Spleen (tissue), 7 donors: Measurements from ENCODE around the gene TRIM26.
"Not testable (repeated sequence)": the region's sequence is repeated elsewhere in the genome, so short reads cannot be mapped to it uniquely, and the experiment has no call there.

Source experiments
- POLR2A ChIP-seq, 3 donors: fragments of 450-650 bp; IDR thresholded peaks; one replicate each; pipeline ENCODE4 v1.5.1; 2017; ENCODE audit warnings: antibody characterized with exemption in 3 of 3, mild to moderate bottlenecking in 1 of 3
- POLR2AphosphoS5 ChIP-seq, 3 donors: sonication (generic); formaldehyde crosslinking; IDR thresholded peaks; one replicate each; pipeline ENCODE4 v1.5.1; 2017; ENCODE audit warnings: antibody characterized with exemption in 3 of 3
- TF ChIP-seq, protein P1 (sequence below), 11 experiments: fragments of 200-600 bp in 7 of 11; fragments of 450-650 bp in 4 of 11; sonication (generic) in 4 of 11; IDR thresholded peaks in 8 of 11; conservative IDR thresholded peaks in 3 of 11; 1 replicate in 7 of 11; 2 replicates in 4 of 11; pipeline versions ENCODE4 v1.4.0 to v1.8.0; 2016 to 2021; ENCODE audit warnings: antibody characterized with exemption in 11 of 11, inconsistent platforms in 4 of 11, mild to moderate bottlenecking in 1 of 11
- donor health status: DM: no; HTN: no; CAD: no; lungs with moderate emphysema.
- donor health status: DM: no; HTN: no; CAD: no.
- donor health status: DM: no; HTN: no; CAD: no.

GRCh38 chr6:30252417-30252816 lies 39.2 kb upstream of the TRIM26 start:
- not testable (repeated sequence) for TF ChIP-seq POLR2A, POLR2AphosphoS5 (IDR thresholded peaks at IDR 0.05)
- TF ChIP-seq, protein P1, sequence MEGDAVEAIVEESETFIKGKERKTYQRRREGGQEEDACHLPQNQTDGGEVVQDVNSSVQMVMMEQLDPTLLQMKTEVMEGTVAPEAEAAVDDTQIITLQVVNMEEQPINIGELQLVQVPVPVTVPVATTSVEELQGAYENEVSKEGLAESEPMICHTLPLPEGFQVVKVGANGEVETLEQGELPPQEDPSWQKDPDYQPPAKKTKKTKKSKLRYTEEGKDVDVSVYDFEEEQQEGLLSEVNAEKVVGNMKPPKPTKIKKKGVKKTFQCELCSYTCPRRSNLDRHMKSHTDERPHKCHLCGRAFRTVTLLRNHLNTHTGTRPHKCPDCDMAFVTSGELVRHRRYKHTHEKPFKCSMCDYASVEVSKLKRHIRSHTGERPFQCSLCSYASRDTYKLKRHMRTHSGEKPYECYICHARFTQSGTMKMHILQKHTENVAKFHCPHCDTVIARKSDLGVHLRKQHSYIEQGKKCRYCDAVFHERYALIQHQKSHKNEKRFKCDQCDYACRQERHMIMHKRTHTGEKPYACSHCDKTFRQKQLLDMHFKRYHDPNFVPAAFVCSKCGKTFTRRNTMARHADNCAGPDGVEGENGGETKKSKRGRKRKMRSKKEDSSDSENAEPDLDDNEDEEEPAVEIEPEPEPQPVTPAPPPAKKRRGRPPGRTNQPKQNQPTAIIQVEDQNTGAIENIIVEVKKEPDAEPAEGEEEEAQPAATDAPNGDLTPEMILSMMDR (IDR thresholded peaks at IDR 0.05 in 8 of 11, conservative IDR thresholded peaks at IDR 0.05 in 3 of 11), result not testable (repeated sequence)
